K562 (cell line): ENCODE results near the gene CSNK1G1. TPM values are rescaled to one million over a fixed set of nuclear protein-coding genes. Genes with fewer than 3 reads are reported as not detected.

ENCODE experiments used
- ATAC-seq: fragments of 200-7000 bp; cut with Tn5 transposase; 3 replicates; pipeline ENCODE4 v1.9.1; 2020; ENCODE audit warnings: moderate library complexity
- BruUV-seq: library from RNA; stranded (reverse); fragments of 400-500 nt; replicated peaks from 2 replicates; lab custom pipeline; 2021; lab: Mats Ljungman, UMichigan
- CTCF ChIA-PET: fragments of 300-600 bp; formaldehyde crosslinking; extraction: SDS; loops from one replicate; lab custom pipeline; 2021; ENCODE audit warnings: low intra/inter-chr PET ratio; lab: Yijun Ruan, JAX
- POLR2A ChIA-PET: fragments of 300-600, 350-650 bp; sonication (Branson Sonifier 250); formaldehyde crosslinking; extraction: SDS; loops from one replicate; lab custom pipeline; 2021; ENCODE audit warnings: antibody characterized with exemption, inconsistent platforms; lab: Yijun Ruan, JAX
- DNase-seq, 4 experiments: peaks; one replicate each; pipeline versions ENCODE4 v3.0.0 to v3.0.0-alpha.2; 2011 to 2018; ENCODE audit warnings: low spot score in 3 of 4, mixed read lengths in 3 of 4; ENCODE audit errors: extremely low read depth in 1 of 4
- FAIRE-seq: peaks from 2 replicates; lab custom pipeline; 2011; peaks lifted over from hg19 to GRCh38; lab: Jason Lieb, UNC
- H2AFZ ChIP-seq: 2 replicates; pipeline ENCODE4 v1.6.0; 2011; ENCODE audit warnings: low read depth, low read length, control low read depth, inconsistent platforms
- H3K27ac ChIP-seq: fragments of 200-600 bp; 3 replicates; pipeline ENCODE4 v1.8.0; 2011; ENCODE audit warnings: low read depth, mild to moderate bottlenecking, control low read depth, inconsistent platforms, low read length, moderate library complexity, mixed read lengths; ENCODE audit errors: extremely low read depth
- H3K27me3 ChIP-seq, 2 experiments: fragments of 300-600 bp in 1 of 2; 2 replicates in 1 of 2; 3 replicates in 1 of 2; pipeline versions ENCODE4 v1.6.0 to v1.8.0; 2011; ENCODE audit warnings: inconsistent platforms in 2 of 2, low read length in 2 of 2, mild to moderate bottlenecking in 1 of 2, mixed read lengths in 1 of 2, moderate library complexity in 1 of 2; ENCODE audit not compliant: control insufficient read depth in 2 of 2, insufficient read depth in 2 of 2
- H3K36me3 ChIP-seq: fragments of 300-600 bp; 3 replicates; pipeline ENCODE4 v1.8.0; 2011; ENCODE audit warnings: mild to moderate bottlenecking, low read length, inconsistent platforms; ENCODE audit not compliant: control insufficient read depth, insufficient read depth
- H3K4me1 ChIP-seq, 2 experiments: fragments of 200-600 bp in 1 of 2; replicated peaks in 1 of 2; 2 replicates in 1 of 2; 3 replicates in 1 of 2; pipeline versions ENCODE4 v1.5.1 to v1.8.0; 2011; ENCODE audit warnings: inconsistent platforms in 2 of 2, low read length in 2 of 2, mild to moderate bottlenecking in 1 of 2, mixed read lengths in 1 of 2, moderate library complexity in 1 of 2; ENCODE audit not compliant: control insufficient read depth in 2 of 2, insufficient read depth in 2 of 2
- H3K4me2 ChIP-seq: 2 replicates; pipeline ENCODE4 v1.6.1; 2011; ENCODE audit warnings: low read length, control low read depth, inconsistent platforms, mixed read lengths; ENCODE audit not compliant: insufficient read depth
- H3K4me3 ChIP-seq: fragments of 200-600 bp; sonication (generic), shearing (Covaris generic); 2 replicates; pipeline ENCODE4 v1.5.1; 2016; ENCODE audit warnings: control low read depth, inconsistent platforms
- H3K79me2 ChIP-seq: fragments of 200-600 bp; 3 replicates; pipeline ENCODE4 v1.8.0; 2011; ENCODE audit warnings: low read length, inconsistent platforms; ENCODE audit not compliant: control insufficient read depth, insufficient read depth
- H3K9ac ChIP-seq, 2 experiments: 2 replicates each; pipeline versions ENCODE4 v1.6.0 to v1.6.1; 2011; ENCODE audit warnings: low read depth in 2 of 2, low read length in 2 of 2, control low read depth in 1 of 2, inconsistent platforms in 1 of 2, mild to moderate bottlenecking in 1 of 2, mixed read lengths in 1 of 2; ENCODE audit not compliant: insufficient read depth in 1 of 2
- H3K9me1 ChIP-seq: one replicate; pipeline ENCODE4 v1.6.0; 2011; ENCODE audit warnings: inconsistent platforms, mild to moderate bottlenecking, low read length, moderate library complexity; ENCODE audit not compliant: control insufficient read depth, insufficient read depth
- H3K9me3 ChIP-seq: replicated peaks from 2 replicates; pipeline ENCODE4 v1.5.1; 2011; ENCODE audit warnings: low read depth, low read length, inconsistent platforms; ENCODE audit not compliant: control insufficient read depth, insufficient read depth
- H4K20me1 ChIP-seq: replicated peaks from 2 replicates; pipeline ENCODE4 v1.6.1; 2011; ENCODE audit warnings: low read length, inconsistent platforms, mixed read lengths; ENCODE audit not compliant: control insufficient read depth, insufficient read depth
- ASH1L ChIP-seq: fragments of 450-650 bp; IDR thresholded peaks from 2 replicates; pipeline ENCODE4 v1.6.1; 2018; ENCODE audit warnings: borderline replicate concordance, mild to moderate bottlenecking, low read depth; ENCODE audit not compliant: partially characterized antibody
- CGGBP1 ChIP-seq: fragments of 250-450 bp; sonication (Bioruptor Pico); IDR thresholded peaks from 2 replicates; pipeline ENCODE4 v1.9.0; 2021; ENCODE audit warnings: mild to moderate bottlenecking
- GATAD2A ChIP-seq: fragments of 450-650 bp; IDR thresholded peaks from 2 replicates; pipeline ENCODE4 v1.6.1; 2017
- HOXB6 ChIP-seq: fragments of 250-450 bp; sonication (Bioruptor Pico); IDR thresholded peaks from 2 replicates; pipeline ENCODE4 v1.5.1; 2022; ENCODE audit warnings: mild to moderate bottlenecking, borderline replicate concordance
- KLF10 ChIP-seq: fragments of 250-450 bp; sonication (Bioruptor Pico); IDR thresholded peaks from 2 replicates; pipeline ENCODE4 v1.6.1; 2021; ENCODE audit warnings: matching md5 sums
- MBD1 ChIP-seq: fragments of 250-450 bp; sonication (Bioruptor Pico); IDR thresholded peaks from 2 replicates; pipeline ENCODE4 v1.8.0; 2022; ENCODE audit warnings: inconsistent platforms
- POLR2B ChIP-seq: fragments of 450-650 bp; IDR thresholded peaks from 2 replicates; pipeline ENCODE4 v1.6.1; 2018; ENCODE audit warnings: low read depth; ENCODE audit not compliant: partially characterized antibody
- RAD21 ChIP-seq, 2 experiments: fragments of 250-450 bp in 1 of 2; fragments of 450-650 bp in 1 of 2; sonication (Bioruptor Pico) in 1 of 2; formaldehyde crosslinking in 1 of 2; IDR thresholded peaks in 1 of 2; conservative IDR thresholded peaks in 1 of 2; 2 replicates each; pipeline versions ENCODE4 v1.4.0 to v1.8.0; 2020 to 2022; ENCODE audit warnings: mild to moderate bottlenecking in 2 of 2, moderate library complexity in 1 of 2
- SMARCC2 ChIP-seq: fragments of 450-650 bp; IDR thresholded peaks from 2 replicates; pipeline ENCODE4 v1.6.1; 2017; ENCODE audit warnings: antibody characterized with exemption, moderate library complexity, mild to moderate bottlenecking, low read depth
- XRCC3 ChIP-seq: fragments of 450-650 bp; IDR thresholded peaks from 2 replicates; pipeline ENCODE4 v1.6.1; 2017; ENCODE audit warnings: mild to moderate bottlenecking, moderate library complexity
- ZNF280A ChIP-seq: fragments of 450-650 bp; IDR thresholded peaks from 2 replicates; pipeline ENCODE4 v1.6.1; 2018; ENCODE audit warnings: mild to moderate bottlenecking, low read depth; ENCODE audit not compliant: partially characterized antibody
- ZNF444 ChIP-seq: fragments of 250-450 bp; sonication (Bioruptor Pico); IDR thresholded peaks from 2 replicates; pipeline ENCODE4 v1.4.0; 2020; ENCODE audit warnings: mild to moderate bottlenecking, moderate library complexity
- WGBS: fragments of 100-300 bp; shearing (Covaris generic); methylation state at CpG from one replicate; pipeline ENCODE4 v1.1.6; 2016; ENCODE audit warnings: low coverage, mixed read lengths; ENCODE audit not compliant: insufficient coverage; ENCODE audit errors: missing lambda C conversion rate; 5-methylcytosine and 5-hydroxymethylcytosine counted together
- in situ Hi-C: fragments of 300-500 bp; cut with MboI; formaldehyde crosslinking; loops from 4 replicates; pipeline ENCODE4 v1.15.0; 2018; ENCODE audit warnings: inconsistent platforms, mixed read lengths
- intact Hi-C: fragments of 100-400 bp; cut with micrococcal nuclease; formaldehyde crosslinking; loops from 2 replicates; pipeline ENCODE4 v1.14.2; 2022
- polyA plus RNA-seq, 8 experiments: library from polyadenylated mRNA; depleted of rRNA in 4 of 8; stranded (reverse) in 5 of 8; unstranded in 3 of 8; fragments of >200 nt; fragmentation: Nextera tagmentation in 2 of 8; fragmentation: Illumina TruSeq in 1 of 8; extraction: Ambion mirVana in 2 of 8; extraction: Trizol in 1 of 8; gene quantifications; 2 replicates each; pipeline versions ENCODE4 v1.2.1 to v1.2.3, GENCODE V29; 2011 to 2014; ENCODE audit warnings: inconsistent platforms in 1 of 8, missing spikeins in 1 of 8
- total RNA-seq, 7 experiments: library from RNA; depleted of rRNA in 6 of 7; stranded (reverse); fragments of >200 nt in 6 of 7; fragmentation: Illumina TruSeq in 2 of 7; extraction: Trizol in 2 of 7; gene quantifications; 2 replicates each; pipeline versions ENCODE4 v1.2.1 to v1.2.3, GENCODE V29; 2011 to 2021; ENCODE audit warnings: low replicate concordance in 1 of 7
- TF ChIP-seq, protein P1 (sequence below): sonication (generic); formaldehyde crosslinking; IDR thresholded peaks from 2 replicates; pipeline ENCODE4 v1.8.1; 2022; ENCODE audit warnings: missing genetic modification reagents
- TF ChIP-seq, protein P2 (sequence below): sonication (generic); formaldehyde crosslinking; IDR thresholded peaks from 2 replicates; pipeline ENCODE4 v1.8.1; 2023; ENCODE audit warnings: mild to moderate bottlenecking, missing genetic modification reagents
- TF ChIP-seq, protein P3 (sequence below): fragments of 450-650 bp; IDR thresholded peaks from one replicate; pipeline ENCODE4 v1.6.1; 2018; ENCODE audit warnings: mild to moderate bottlenecking, moderate library complexity; ENCODE audit not compliant: partially characterized antibody

The CSNK1G1 gene
- total and polyA plus RNA-seq, 9 of the 15 experiments (the other 6 are each of a cell fraction or from before 2014, with no cell fraction given): 4.5 to 18.5 (median 9.5) TPM

DNA sequence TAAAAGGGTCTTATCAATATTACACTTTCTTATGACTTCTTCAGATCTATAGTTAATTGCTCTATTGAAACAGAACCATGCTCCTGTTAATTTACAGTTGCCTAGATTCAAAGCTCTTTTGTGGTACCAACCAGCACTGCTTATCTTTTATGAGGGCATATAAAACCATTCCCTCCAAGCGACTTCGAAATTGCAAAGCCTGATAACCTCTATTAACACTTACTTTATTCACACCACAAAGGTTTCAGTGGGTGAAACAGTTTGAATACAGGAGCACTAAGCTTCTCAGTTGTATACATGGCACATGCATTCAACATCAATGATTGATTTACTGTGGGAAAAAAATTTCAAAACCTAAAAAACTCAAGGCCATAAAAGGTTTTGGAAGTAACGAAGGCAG is 118.3 kb downstream of the CSNK1G1 start:
- Histone ChIP-seq H3K27ac (no peak overlapping the region), H3K79me2 (peaks cover 13% of the 10 kb centered on the region), H3K4me1 (peaks cover 3 to 19% of the 10 kb centered on the region in 2 experiments; a peak in 4 of 5 replicates), H3K4me2 (no peak overlapping the region), H3K36me3 (no peaks in the 10 kb centered on the region), H3K4me3 (no peak overlapping the region), H3K9me3 (no peaks in the 10 kb centered on the region), H3K9me1 (no peaks in the 10 kb centered on the region), H4K20me1 (no peaks in the 10 kb centered on the region), H3K27me3 (no peaks in the 10 kb centered on the region), H2AFZ (no peak overlapping the region), H3K9ac (no peak overlapping the region)
- in situ Hi-C loops (no loop called here), intact Hi-C loops (no loop called here)
- WGBS: 58% methylated on average over 3 of the region's 3 CpGs
- no peak for DNase-seq
- BruUV-seq: no TSS peak
- ChIA-PET CTCF (no interaction called here), POLR2A (interaction anchor here (0.6 to 1.8 kb wide), 4 partner anchors 10 to 108 kb away, joined by 3 to 8 read pairs (median 4); no protein-coding TSS in a partner anchor)
- no peak for TF ChIP-seq XRCC3
- TF ChIP-seq HOXB6 (CRISPR knock-in tag): no peak
- TF ChIP-seq, protein P1, sequence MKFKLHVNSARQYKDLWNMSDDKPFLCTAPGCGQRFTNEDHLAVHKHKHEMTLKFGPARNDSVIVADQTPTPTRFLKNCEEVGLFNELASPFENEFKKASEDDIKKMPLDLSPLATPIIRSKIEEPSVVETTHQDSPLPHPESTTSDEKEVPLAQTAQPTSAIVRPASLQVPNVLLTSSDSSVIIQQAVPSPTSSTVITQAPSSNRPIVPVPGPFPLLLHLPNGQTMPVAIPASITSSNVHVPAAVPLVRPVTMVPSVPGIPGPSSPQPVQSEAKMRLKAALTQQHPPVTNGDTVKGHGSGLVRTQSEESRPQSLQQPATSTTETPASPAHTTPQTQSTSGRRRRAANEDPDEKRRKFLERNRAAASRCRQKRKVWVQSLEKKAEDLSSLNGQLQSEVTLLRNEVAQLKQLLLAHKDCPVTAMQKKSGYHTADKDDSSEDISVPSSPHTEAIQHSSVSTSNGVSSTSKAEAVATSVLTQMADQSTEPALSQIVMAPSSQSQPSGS (CRISPR knock-in tag): no peak
- no peak for TF ChIP-seq ASH1L
- TF ChIP-seq, protein P2, sequence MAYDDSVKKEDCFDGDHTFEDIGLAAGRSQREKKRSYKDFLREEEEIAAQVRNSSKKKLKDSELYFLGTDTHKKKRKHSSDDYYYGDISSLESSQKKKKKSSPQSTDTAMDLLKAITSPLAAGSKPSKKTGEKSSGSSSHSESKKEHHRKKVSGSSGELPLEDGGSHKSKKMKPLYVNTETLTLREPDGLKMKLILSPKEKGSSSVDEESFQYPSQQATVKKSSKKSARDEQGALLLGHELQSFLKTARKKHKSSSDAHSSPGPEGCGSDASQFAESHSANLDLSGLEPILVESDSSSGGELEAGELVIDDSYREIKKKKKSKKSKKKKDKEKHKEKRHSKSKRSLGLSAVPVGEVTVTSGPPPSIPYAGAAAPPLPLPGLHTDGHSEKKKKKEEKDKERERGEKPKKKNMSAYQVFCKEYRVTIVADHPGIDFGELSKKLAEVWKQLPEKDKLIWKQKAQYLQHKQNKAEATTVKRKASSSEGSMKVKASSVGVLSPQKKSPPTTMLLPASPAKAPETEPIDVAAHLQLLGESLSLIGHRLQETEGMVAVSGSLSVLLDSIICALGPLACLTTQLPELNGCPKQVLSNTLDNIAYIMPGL (CRISPR knock-in tag): no peak
- TF ChIP-seq, protein P3, sequence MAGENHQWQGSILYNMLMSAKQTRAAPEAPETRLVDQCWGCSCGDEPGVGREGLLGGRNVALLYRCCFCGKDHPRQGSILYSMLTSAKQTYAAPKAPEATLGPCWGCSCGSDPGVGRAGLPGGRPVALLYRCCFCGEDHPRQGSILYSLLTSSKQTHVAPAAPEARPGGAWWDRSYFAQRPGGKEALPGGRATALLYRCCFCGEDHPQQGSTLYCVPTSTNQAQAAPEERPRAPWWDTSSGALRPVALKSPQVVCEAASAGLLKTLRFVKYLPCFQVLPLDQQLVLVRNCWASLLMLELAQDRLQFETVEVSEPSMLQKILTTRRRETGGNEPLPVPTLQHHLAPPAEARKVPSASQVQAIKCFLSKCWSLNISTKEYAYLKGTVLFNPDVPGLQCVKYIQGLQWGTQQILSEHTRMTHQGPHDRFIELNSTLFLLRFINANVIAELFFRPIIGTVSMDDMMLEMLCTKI: no peak
- TF ChIP-seq MBD1 (CRISPR knock-in tag): no peak
- TF ChIP-seq KLF10 (CRISPR knock-in tag): no peak
- no peak for TF ChIP-seq CGGBP1 (CRISPR knock-in tag)
- no peak for TF ChIP-seq GATAD2A
- no peak for TF ChIP-seq SMARCC2
- TF ChIP-seq ZNF280A: no peak
- TF ChIP-seq ZNF444 (CRISPR knock-in tag): no peak
- TF ChIP-seq POLR2B: no peak
- TF ChIP-seq RAD21 (CRISPR knock-in tag; conservative IDR thresholded peaks at IDR 0.05 in 1 of 2, IDR thresholded peaks at IDR 0.05 in 1 of 2): no peak
- no peak for FAIRE-seq
- no peak for ATAC-seq
